ENCODE data around the gene ARMC9. TPM values are rescaled to one million over a fixed set of nuclear protein-coding genes. Genes with fewer than 3 reads are reported as not detected.

The ARMC9 gene
- total and polyA plus RNA-seq, 2 of the 13 experiments (the other 11 are each of a cell fraction or from before 2014, with no cell fraction given) = 9.1 to 12.8 TPM

DNA sequence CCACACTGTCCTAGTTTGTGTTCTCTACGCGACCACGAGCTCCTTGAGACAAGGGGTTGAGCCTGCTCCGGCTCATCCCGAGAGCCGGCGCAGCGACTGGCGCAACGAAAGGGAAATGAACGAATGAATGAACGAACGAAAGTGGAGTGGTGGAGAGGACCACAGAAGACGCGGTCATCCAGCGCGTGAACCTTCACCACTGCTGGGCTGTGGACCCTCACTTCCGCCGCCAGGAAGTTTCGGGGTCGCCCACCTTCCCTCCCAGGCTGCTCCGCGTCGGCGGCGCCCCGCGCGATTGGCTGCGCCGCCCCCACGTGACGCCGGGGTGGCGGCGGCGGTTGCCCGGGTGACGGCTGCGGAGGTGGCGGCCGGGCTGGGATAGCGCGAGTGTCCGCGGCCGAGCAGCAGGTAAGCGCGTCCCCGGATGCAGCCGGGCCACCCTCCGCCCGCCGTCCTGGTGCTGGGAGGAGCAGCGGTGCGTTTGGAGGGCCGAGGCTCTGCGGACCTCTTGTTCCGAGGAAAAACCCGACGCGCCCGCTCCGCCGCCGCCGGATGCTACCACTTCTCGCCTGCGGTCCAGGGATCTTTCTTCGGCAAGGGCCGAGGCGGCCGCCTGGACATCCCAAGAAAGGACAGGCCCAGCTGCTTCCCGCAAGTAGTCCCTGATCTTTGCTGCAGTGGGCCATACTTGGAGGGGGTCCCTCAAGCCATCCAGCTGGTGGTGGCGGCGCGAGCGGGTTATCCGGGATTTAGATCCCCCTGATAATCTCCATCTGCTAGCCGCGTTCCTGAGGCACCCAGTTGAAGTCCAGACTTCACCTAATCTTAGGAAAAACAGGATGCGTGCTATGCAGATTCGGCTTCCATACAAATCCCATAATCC lies at the start of gene ARMC9 (continued):
- TF ChIP-seq, protein P1, sequence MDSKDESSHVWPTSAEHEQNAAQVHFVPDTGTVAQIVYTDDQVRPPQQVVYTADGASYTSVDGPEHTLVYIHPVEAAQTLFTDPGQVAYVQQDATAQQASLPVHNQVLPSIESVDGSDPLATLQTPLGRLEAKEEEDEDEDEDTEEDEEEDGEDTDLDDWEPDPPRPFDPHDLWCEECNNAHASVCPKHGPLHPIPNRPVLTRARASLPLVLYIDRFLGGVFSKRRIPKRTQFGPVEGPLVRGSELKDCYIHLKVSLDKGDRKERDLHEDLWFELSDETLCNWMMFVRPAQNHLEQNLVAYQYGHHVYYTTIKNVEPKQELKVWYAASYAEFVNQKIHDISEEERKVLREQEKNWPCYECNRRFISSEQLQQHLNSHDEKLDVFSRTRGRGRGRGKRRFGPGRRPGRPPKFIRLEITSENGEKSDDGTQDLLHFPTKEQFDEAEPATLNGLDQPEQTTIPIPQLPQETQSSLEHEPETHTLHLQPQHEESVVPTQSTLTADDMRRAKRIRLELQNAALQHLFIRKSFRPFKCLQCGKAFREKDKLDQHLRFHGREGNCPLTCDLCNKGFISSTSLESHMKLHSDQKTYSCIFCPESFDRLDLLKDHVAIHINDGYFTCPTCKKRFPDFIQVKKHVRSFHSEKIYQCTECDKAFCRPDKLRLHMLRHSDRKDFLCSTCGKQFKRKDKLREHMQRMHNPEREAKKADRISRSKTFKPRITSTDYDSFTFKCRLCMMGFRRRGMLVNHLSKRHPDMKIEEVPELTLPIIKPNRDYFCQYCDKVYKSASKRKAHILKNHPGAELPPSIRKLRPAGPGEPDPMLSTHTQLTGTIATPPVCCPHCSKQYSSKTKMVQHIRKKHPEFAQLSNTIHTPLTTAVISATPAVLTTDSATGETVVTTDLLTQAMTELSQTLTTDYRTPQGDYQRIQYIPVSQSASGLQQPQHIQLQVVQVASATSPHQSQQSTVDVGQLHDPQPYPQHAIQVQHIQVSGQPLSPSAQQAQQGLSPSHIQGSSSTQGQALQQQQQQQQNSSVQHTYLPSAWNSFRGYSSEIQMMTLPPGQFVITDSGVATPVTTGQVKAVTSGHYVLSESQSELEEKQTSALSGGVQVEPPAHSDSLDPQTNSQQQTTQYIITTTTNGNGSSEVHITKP (CRISPR knock-in tag; IDR thresholded peaks at IDR 0.05; ENCODE audit: low read depth) = peak; percentile 52
- TF ChIP-seq RFXAP (CRISPR knock-in tag; IDR thresholded peaks at IDR 0.05; ENCODE audit: borderline replicate concordance) (no peak), ZNF468 (CRISPR knock-in tag; IDR thresholded peaks at IDR 0.05) (0 out of 2 replicates have a peak, but pooled peaks have one; percentile 45), IKZF4 (CRISPR knock-in tag; IDR thresholded peaks at IDR 0.05; ENCODE audit: borderline replicate concordance, low read depth, not compliant biosample characterization) (peak; percentile 18), CENPX (CRISPR knock-in tag; IDR thresholded peaks at IDR 0.05) (no peak), ATRX (CRISPR knock-in tag; IDR thresholded peaks at IDR 0.05; ENCODE audit: borderline replicate concordance) (no peak), ZNF143 (CRISPR knock-in tag; IDR thresholded peaks at IDR 0.05) (peak; percentile 88), TRIM24 (CRISPR knock-in tag; IDR thresholded peaks at IDR 0.05) (no peak), ZBTB38 (CRISPR knock-in tag; IDR thresholded peaks at IDR 0.05) (peak; percentile 88; the same call in 1 of the 2 replicates), RAD51 (IDR thresholded peaks at IDR 0.05; ENCODE audit: borderline replicate concordance) (peak; percentile 36; the same call in 1 of the 2 replicates), ZNF724P (CRISPR knock-in tag; IDR thresholded peaks at IDR 0.05; ENCODE audit: borderline replicate concordance) (no peak), U2AF1 (optimal IDR thresholded peaks at IDR 0.05; ENCODE audit: low read depth, low read length) (no peak), ZZZ3 (CRISPR knock-in tag; IDR thresholded peaks at IDR 0.05; ENCODE audit: borderline replicate concordance) (no peak), IKZF1 (IDR thresholded peaks at IDR 0.05) (no peak), NKX3-1 (CRISPR knock-in tag; IDR thresholded peaks at IDR 0.05) (peak; percentile 76; the same call in 1 of the 2 replicates), NR1H2 (CRISPR knock-in tag; IDR thresholded peaks at IDR 0.05; ENCODE audit: borderline replicate concordance, low read depth) (peak; percentile 71; the same call in 1 of the 2 replicates)
- TF ChIP-seq, protein P2, sequence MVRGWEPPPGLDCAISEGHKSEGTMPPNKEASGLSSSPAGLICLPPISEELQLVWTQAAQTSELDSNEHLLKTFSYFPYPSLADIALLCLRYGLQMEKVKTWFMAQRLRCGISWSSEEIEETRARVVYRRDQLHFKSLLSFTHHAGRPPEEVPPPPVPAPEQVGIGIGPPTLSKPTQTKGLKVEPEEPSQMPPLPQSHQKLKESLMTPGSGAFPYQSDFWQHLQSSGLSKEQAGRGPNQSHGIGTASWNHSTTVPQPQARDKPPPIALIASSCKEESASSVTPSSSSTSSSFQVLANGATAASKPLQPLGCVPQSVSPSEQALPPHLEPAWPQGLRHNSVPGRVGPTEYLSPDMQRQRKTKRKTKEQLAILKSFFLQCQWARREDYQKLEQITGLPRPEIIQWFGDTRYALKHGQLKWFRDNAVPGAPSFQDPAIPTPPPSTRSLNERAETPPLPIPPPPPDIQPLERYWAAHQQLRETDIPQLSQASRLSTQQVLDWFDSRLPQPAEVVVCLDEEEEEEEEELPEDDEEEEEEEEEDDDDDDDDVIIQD (CRISPR knock-in tag; IDR thresholded peaks at IDR 0.05; ENCODE audit: low read depth) = no peak
- TF ChIP-seq, protein P3, sequence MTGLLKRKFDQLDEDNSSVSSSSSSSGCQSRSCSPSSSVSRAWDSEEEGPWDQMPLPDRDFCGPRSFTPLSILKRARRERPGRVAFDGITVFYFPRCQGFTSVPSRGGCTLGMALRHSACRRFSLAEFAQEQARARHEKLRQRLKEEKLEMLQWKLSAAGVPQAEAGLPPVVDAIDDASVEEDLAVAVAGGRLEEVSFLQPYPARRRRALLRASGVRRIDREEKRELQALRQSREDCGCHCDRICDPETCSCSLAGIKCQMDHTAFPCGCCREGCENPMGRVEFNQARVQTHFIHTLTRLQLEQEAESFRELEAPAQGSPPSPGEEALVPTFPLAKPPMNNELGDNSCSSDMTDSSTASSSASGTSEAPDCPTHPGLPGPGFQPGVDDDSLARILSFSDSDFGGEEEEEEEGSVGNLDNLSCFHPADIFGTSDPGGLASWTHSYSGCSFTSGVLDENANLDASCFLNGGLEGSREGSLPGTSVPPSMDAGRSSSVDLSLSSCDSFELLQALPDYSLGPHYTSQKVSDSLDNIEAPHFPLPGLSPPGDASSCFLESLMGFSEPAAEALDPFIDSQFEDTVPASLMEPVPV (CRISPR knock-in tag; IDR thresholded peaks at IDR 0.05) = peak; percentile 55; the same call in 1 of the 2 replicates
- TF ChIP-seq, protein P4, sequence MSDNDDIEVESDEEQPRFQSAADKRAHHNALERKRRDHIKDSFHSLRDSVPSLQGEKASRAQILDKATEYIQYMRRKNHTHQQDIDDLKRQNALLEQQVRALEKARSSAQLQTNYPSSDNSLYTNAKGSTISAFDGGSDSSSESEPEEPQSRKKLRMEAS (IDR thresholded peaks at IDR 0.05) = peak; percentile 88
- TF ChIP-seq, protein P5, sequence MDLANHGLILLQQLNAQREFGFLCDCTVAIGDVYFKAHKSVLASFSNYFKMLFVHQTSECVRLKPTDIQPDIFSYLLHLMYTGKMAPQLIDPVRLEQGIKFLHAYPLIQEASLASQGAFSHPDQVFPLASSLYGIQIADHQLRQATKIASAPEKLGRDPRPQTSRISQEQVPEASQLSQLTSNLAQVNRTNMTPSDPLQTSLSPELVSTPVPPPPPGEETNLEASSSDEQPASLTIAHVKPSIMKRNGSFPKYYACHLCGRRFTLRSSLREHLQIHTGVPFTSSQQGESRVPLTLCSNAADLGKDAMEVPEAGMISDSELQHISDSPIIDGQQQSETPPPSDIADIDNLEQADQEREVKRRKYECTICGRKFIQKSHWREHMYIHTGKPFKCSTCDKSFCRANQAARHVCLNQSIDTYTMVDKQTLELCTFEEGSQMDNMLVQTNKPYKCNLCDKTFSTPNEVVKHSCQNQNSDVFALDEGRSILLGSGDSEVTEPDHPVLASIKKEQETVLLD (CRISPR knock-in tag; IDR thresholded peaks at IDR 0.05; ENCODE audit: low read depth) = peak; percentile 42; the same call in 1 of the 2 replicates

All from HepG2 (cell line).